ENCODE data around the gene SND1.
A peak's percentile ranks its signal among the peaks of the same experiment; 100 is the strongest.

Gene SND1

GRCh38 chr7:127651556-127652332, at the start of gene SND1:
Gene SND1, plus strand, starts transcription at chr7:127652194. Its CDS starts 180 bp downstream, at chr7:127652374.
- DNase-seq (ENCODE audit: low read depth): peak; percentile 85

GRCh38 chr7:127608446-127608845, 43.5 kb upstream of the SND1 start:
- DNase-seq (ENCODE audit: low read depth): no peak

- no peak for DNase-seq (ENCODE audit: low read depth)
Measured at GRCh38 chr7:127609297-127609696, 42.7 kb upstream of the SND1 start.

- DNase-seq (ENCODE audit: low read depth): no peak
Measured at GRCh38 chr7:127612263-127612662, 39.7 kb upstream of the SND1 start.

GRCh38 chr7:127616724-127617123, 35.3 kb upstream of the SND1 start:
- no peak for DNase-seq (ENCODE audit: low read depth)

- DNase-seq (ENCODE audit: low read depth): no peak
Measured at GRCh38 chr7:127618042-127618441, 34.0 kb upstream of the SND1 start, which contains the start of gene PAX4. Gene PAX4, minus strand, starts transcription at chr7:127618142. Its CDS starts 2,214 bp downstream, at chr7:127615928.

- no peak for DNase-seq (ENCODE audit: low read depth)
Measured at GRCh38 chr7:127618775-127619174, 33.2 kb upstream of the SND1 start.

- no peak for DNase-seq (ENCODE audit: low read depth)
Measured at GRCh38 chr7:127619681-127620405, 32.2 kb upstream of the SND1 start.

- DNase-seq (ENCODE audit: low read depth): no peak
Measured at GRCh38 chr7:127620406-127621233, 31.4 kb upstream of the SND1 start.

GRCh38 chr7:127625331-127625730, 26.7 kb upstream of the SND1 start:
- DNase-seq (ENCODE audit: low read depth): no peak

- DNase-seq (ENCODE audit: low read depth): no peak
Measured at GRCh38 chr7:127628445-127628844, 23.5 kb upstream of the SND1 start.

- DNase-seq (ENCODE audit: low read depth): no peak
Measured at GRCh38 chr7:127629268-127629854, 22.6 kb upstream of the SND1 start.

- no peak for DNase-seq (ENCODE audit: low read depth)
Measured at GRCh38 chr7:127632276-127632910, 19.6 kb upstream of the SND1 start.

- DNase-seq (ENCODE audit: low read depth): no peak
Measured at GRCh38 chr7:127635659-127636285, 16.2 kb upstream of the SND1 start.

- DNase-seq (ENCODE audit: low read depth): no peak
Measured at GRCh38 chr7:127638197-127638596, 13.8 kb upstream of the SND1 start.

GRCh38 chr7:127644484-127644883, 7.5 kb upstream of the SND1 start:
- DNase-seq (ENCODE audit: low read depth): no peak

GRCh38 chr7:127647636-127648035, 4.4 kb upstream of the SND1 start:
- no peak for DNase-seq (ENCODE audit: low read depth)

GRCh38 chr7:127648986-127649385, 3.0 kb upstream of the SND1 start:
- DNase-seq (ENCODE audit: low read depth): no peak

- DNase-seq (ENCODE audit: low read depth): no peak
Measured at GRCh38 chr7:127650847-127651555, 993 bp upstream of the SND1 start.

Measured in HS-27A (cell line).